ENCODE data around the gene FREY1.

FREY1 gene

DNA sequence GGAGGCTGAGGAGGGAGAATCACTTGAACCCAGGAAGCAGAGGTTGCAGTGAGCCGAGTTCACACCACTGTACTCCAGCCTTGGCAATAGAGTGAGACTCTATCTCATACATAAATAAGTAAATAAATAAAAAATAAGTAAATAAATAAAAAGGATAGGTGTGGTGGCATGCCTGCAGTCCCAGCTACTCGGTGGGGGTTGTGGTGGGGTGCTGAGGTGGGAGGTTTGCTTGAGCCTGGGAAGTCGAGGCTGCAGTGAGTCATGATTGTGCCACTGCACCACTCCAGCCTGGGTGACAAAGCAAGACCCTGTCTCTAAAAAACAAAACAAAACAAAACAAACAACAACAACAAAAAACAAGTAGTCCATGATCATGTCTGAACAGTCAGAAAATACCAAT is 18.5 kb upstream of the FREY1 start:
- H3K18ac ChIP-seq (ENCODE audit: low read depth in 1 of 2, low read length in 2 of 2) = no peak overlapping the region
- H3K27ac ChIP-seq (ENCODE audit: low read length, poor library complexity, severe bottlenecking) = no peak overlapping the region
- peaks cover 23% of the 10 kb centered on the region for H3K4me1 ChIP-seq (ENCODE audit: control insufficient read depth, insufficient read depth, low read depth, low read length)
- H3K14ac ChIP-seq (ENCODE audit: low read length in 2 of 2) = no peak overlapping the region
- no peak overlapping the region for H2BK120ac ChIP-seq (ENCODE audit: low read depth, low read length)
- H3K27me3 ChIP-seq (ENCODE audit: control insufficient read depth in 1 of 2, insufficient read depth in 1 of 2, low read length in 2 of 2) = peaks cover 36 to 50% of the 10 kb centered on the region in 2 experiments
- no peak overlapping the region for H2BK5ac ChIP-seq (ENCODE audit: low read depth, low read length, poor library complexity, severe bottlenecking)
- no peak overlapping the region for H2AK5ac ChIP-seq (ENCODE audit: low read length, severe bottlenecking)
- no peak overlapping the region for H3K23ac ChIP-seq (ENCODE audit: low read length in 2 of 2)
- no peak overlapping the region for H3K4me3 ChIP-seq (ENCODE audit: insufficient read depth in 1 of 2, low read depth in 1 of 2, low read length in 2 of 2)
- DNase-seq = no peak
- WGBS = 79% methylated on average over 2 of the region's 3 CpGs
- no peak overlapping the region for H4K8ac ChIP-seq (ENCODE audit: low read length)
- no peak overlapping the region for H2BK15ac ChIP-seq (ENCODE audit: low read depth, poor library complexity, severe bottlenecking)
- H3K9ac ChIP-seq (ENCODE audit: low read length) = no peak overlapping the region
- no peak overlapping the region for H2AFZ ChIP-seq (ENCODE audit: low read depth, low read length)
- no peak overlapping the region for H3K4me2 ChIP-seq (ENCODE audit: low read length, poor library complexity, severe bottlenecking)
- H2BK12ac ChIP-seq (ENCODE audit: low read length in 2 of 2) = no peak overlapping the region
- no peaks in the 10 kb centered on the region for H3K9me3 ChIP-seq (ENCODE audit: control insufficient read depth, low read length)
- peaks cover 0 to 38% of the 10 kb centered on the region in 2 experiments for H3K36me3 ChIP-seq (ENCODE audit: control insufficient read depth in 1 of 2, insufficient read depth in 2 of 2, low read depth in 1 of 2, low read length in 2 of 2)
- no peak overlapping the region for H4K91ac ChIP-seq (ENCODE audit: low read length)
- H3K79me1 ChIP-seq (replicated peaks; ENCODE audit: low read length, poor library complexity, severe bottlenecking) = peaks cover 2% of the 10 kb centered on the region
- H3K4ac ChIP-seq (ENCODE audit: low read depth in 1 of 2, low read length in 2 of 2) = no peak overlapping the region

DNA sequence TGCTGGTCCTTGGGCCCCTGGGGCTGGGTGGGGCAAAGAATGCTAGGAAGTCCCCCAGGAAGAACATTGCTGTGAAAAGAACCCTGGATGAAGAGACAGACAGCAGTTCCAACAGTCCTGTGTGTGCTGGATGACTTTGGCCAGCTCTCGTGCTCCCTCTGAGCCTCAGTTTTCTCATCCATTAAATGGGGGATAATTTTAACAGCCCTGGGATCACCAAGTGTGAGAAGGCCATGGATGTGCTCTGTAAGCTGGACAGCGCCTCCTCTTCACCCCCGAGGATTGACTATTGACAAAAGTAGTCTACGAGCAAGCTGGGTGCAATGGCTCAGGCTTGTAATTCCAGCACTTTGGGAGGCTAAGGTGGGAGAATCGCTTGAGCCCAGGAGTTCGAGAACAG is 17.9 kb upstream of the FREY1 start:
- Histone ChIP-seq H2BK5ac (ENCODE audit: low read depth, low read length, poor library complexity, severe bottlenecking) (no peak overlapping the region), H2AK5ac (ENCODE audit: low read length, severe bottlenecking) (no peak overlapping the region), H3K27me3 (ENCODE audit: control insufficient read depth in 1 of 2, insufficient read depth in 1 of 2, low read length in 2 of 2) (peaks cover 40 to 50% of the 10 kb centered on the region in 2 experiments), H3K79me1 (replicated peaks; ENCODE audit: low read length, poor library complexity, severe bottlenecking) (no peaks in the 10 kb centered on the region), H3K36me3 (ENCODE audit: control insufficient read depth in 1 of 2, insufficient read depth in 2 of 2, low read depth in 1 of 2, low read length in 2 of 2) (peaks cover 0 to 32% of the 10 kb centered on the region in 2 experiments), H3K4me3 (ENCODE audit: insufficient read depth in 1 of 2, low read depth in 1 of 2, low read length in 2 of 2) (no peak overlapping the region), H2BK15ac (ENCODE audit: low read depth, poor library complexity, severe bottlenecking) (no peak overlapping the region), H3K27ac (ENCODE audit: low read length, poor library complexity, severe bottlenecking) (no peak overlapping the region), H2BK12ac (ENCODE audit: low read length in 2 of 2) (no peak overlapping the region), H3K4ac (ENCODE audit: low read depth in 1 of 2, low read length in 2 of 2) (no peak overlapping the region), H3K9ac (ENCODE audit: low read length) (no peak overlapping the region), H3K23ac (ENCODE audit: low read length in 2 of 2) (no peak overlapping the region), H2BK120ac (ENCODE audit: low read depth, low read length) (no peak overlapping the region), H3K4me2 (ENCODE audit: low read length, poor library complexity, severe bottlenecking) (no peak overlapping the region), H3K4me1 (ENCODE audit: control insufficient read depth, insufficient read depth, low read depth, low read length) (peaks cover 21% of the 10 kb centered on the region), H3K9me3 (ENCODE audit: control insufficient read depth, low read length) (no peaks in the 10 kb centered on the region), H4K8ac (ENCODE audit: low read length) (no peak overlapping the region), H3K14ac (ENCODE audit: low read length in 2 of 2) (no peak overlapping the region), H4K91ac (ENCODE audit: low read length) (no peak overlapping the region), H2AFZ (ENCODE audit: low read depth, low read length) (no peak overlapping the region), H3K18ac (ENCODE audit: low read depth in 1 of 2, low read length in 2 of 2) (no peak overlapping the region)
- WGBS = 88% methylated on average over 6 of the region's 6 CpGs
- no peak for DNase-seq

DNA sequence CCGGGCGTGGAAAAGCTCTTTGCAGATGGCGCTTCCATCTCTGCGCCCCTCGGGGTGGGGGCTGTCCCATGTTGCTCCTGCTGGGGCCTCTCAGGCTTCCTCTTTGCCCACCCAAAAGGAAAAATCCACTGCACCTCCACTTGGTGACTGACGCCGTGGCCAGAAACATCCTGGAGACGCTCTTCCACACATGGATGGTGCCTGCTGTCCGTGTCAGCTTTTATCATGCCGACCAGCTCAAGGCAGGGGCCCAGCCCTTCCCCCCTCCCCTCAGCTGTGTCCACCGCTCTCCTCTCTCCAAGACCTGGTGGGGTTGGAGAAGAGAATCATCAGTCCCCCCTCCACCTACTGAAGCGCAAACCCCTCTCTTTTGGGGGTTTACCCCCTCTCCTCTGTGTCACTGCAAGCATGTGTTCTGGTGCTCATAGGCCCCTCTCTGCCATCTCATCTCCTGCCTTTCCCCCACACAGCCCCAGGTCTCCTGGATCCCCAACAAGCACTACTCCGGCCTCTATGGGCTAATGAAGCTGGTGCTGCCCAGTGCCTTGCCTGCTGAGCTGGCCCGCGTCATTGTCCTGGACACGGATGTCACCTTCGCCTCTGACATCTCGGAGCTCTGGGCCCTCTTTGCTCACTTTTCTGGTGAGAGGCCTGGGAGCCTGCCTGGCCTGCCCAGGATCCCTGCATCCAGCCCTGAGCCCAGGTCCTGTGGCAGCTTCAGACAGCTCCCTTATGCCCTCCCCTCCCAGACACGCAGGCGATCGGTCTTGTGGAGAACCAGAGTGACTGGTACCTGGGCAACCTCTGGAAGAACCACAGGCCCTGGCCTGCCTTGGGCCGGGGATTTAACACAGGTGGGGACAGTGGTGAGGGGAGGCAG is 17.2 kb upstream of the FREY1 start:
- H3K4me3 ChIP-seq (ENCODE audit: insufficient read depth in 1 of 2, low read depth in 1 of 2, low read length in 2 of 2) = no peak overlapping the region
- H3K27ac ChIP-seq (ENCODE audit: low read length, poor library complexity, severe bottlenecking) = no peak overlapping the region
- no peaks in the 10 kb centered on the region for H3K9me3 ChIP-seq (ENCODE audit: control insufficient read depth, low read length)
- H3K4me2 ChIP-seq (ENCODE audit: low read length, poor library complexity, severe bottlenecking) = no peak overlapping the region
- H2BK120ac ChIP-seq (ENCODE audit: low read depth, low read length) = no peak overlapping the region
- no peak for DNase-seq
- H3K14ac ChIP-seq (ENCODE audit: low read length in 2 of 2) = no peak overlapping the region
- no peak overlapping the region for H3K4ac ChIP-seq (ENCODE audit: low read depth in 1 of 2, low read length in 2 of 2)
- peaks cover 21% of the 10 kb centered on the region for H3K4me1 ChIP-seq (ENCODE audit: control insufficient read depth, insufficient read depth, low read depth, low read length)
- H4K8ac ChIP-seq (ENCODE audit: low read length) = no peak overlapping the region
- no peak overlapping the region for H3K23ac ChIP-seq (ENCODE audit: low read length in 2 of 2)
- no peak overlapping the region for H3K9ac ChIP-seq (ENCODE audit: low read length)
- 87% methylated on average over 22 of the region's 22 CpGs for WGBS
- no peak overlapping the region for H2BK5ac ChIP-seq (ENCODE audit: low read depth, low read length, poor library complexity, severe bottlenecking)
- H3K27me3 ChIP-seq (ENCODE audit: control insufficient read depth in 1 of 2, insufficient read depth in 1 of 2, low read length in 2 of 2) = peaks cover 40 to 50% of the 10 kb centered on the region in 2 experiments
- no peak overlapping the region for H2AK5ac ChIP-seq (ENCODE audit: low read length, severe bottlenecking)
- peak overlapping the region; percentile 55 for H2BK15ac ChIP-seq (ENCODE audit: low read depth, poor library complexity, severe bottlenecking)
- H3K79me1 ChIP-seq (replicated peaks; ENCODE audit: low read length, poor library complexity, severe bottlenecking) = no peaks in the 10 kb centered on the region
- H4K91ac ChIP-seq (ENCODE audit: low read length) = no peak overlapping the region
- H3K36me3 ChIP-seq (ENCODE audit: control insufficient read depth in 1 of 2, insufficient read depth in 2 of 2, low read depth in 1 of 2, low read length in 2 of 2) = peaks cover 0 to 26% of the 10 kb centered on the region in 2 experiments
- no peak overlapping the region for H3K18ac ChIP-seq (ENCODE audit: low read depth in 1 of 2, low read length in 2 of 2)
- no peak overlapping the region for H2AFZ ChIP-seq (ENCODE audit: low read depth, low read length)
- H2BK12ac ChIP-seq (ENCODE audit: low read length in 2 of 2) = no peak overlapping the region

DNA sequence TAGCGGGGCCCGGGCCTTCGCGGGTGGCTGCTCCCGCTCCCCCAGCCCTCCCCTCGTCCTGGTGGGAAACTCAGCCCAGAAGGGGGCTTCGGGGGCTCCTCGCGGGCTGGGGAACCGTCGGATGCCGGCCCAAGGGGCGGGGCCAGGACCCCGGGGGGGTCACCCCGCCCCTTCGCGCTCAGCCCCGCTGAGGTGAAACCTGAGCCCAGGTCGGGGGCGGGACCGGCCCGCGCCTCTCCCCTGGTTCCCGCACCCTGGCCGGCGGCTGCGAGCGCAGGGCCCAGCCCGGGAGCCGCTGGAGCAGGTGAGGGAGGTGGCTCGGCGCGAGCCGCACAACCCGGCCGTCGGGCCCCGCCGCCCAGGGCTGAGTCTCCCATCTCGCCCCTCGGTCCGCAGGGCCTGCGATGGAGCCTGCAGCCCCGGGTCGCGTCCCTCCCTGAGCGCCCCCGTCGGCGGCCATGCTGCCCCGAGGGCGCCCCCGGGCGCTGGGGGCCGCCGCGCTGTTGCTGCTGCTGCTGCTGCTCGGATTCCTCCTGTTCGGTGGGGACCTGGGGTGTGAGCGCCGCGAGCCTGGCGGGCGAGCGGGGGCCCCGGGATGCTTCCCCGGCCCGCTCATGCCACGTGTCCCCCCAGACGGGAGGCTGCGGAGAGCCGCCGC is 15.5 kb upstream of the FREY1 start, which contains the start of gene LARGE2:
TSS of gene LARGE2 (plus strand) at position 232 of the 658 bp plus-strand sequence. CDS start at position 459, 227 bp downstream.
- no peak within 1 kb of the TSS for H4K91ac ChIP-seq (ENCODE audit: low read length)
- no peak within 1 kb of the TSS for H4K8ac ChIP-seq (ENCODE audit: low read length)
- H3K27ac ChIP-seq (ENCODE audit: low read length, poor library complexity, severe bottlenecking) = no peak within 1 kb of the TSS
- H2BK15ac ChIP-seq (ENCODE audit: low read depth, poor library complexity, severe bottlenecking) = peak within 1 kb of the TSS; percentile 14
- peak within 1 kb of the TSS in 1 of 2 experiments; percentile 21 for H3K4me3 ChIP-seq (ENCODE audit: insufficient read depth in 1 of 2, low read depth in 1 of 2, low read length in 2 of 2)
- 3% methylated on average over 51 of the region's 73 CpGs for WGBS
- H3K4me1 ChIP-seq (ENCODE audit: control insufficient read depth, insufficient read depth, low read depth, low read length) = peaks cover 25% of the 10 kb centered on the region
- H3K4ac ChIP-seq (ENCODE audit: low read depth in 1 of 2, low read length in 2 of 2) = no peak within 1 kb of the TSS
- peaks cover 0 to 16% of the 10 kb centered on the region in 2 experiments for H3K36me3 ChIP-seq (ENCODE audit: control insufficient read depth in 1 of 2, insufficient read depth in 2 of 2, low read depth in 1 of 2, low read length in 2 of 2)
- no peak within 1 kb of the TSS for H2AFZ ChIP-seq (ENCODE audit: low read depth, low read length)
- H3K9ac ChIP-seq (ENCODE audit: low read length) = no peak within 1 kb of the TSS
- no peak within 1 kb of the TSS for H3K18ac ChIP-seq (ENCODE audit: low read depth in 1 of 2, low read length in 2 of 2)
- peak within 1 kb of the TSS; percentile 60 for H3K4me2 ChIP-seq (ENCODE audit: low read length, poor library complexity, severe bottlenecking)
- H2AK5ac ChIP-seq (ENCODE audit: low read length, severe bottlenecking) = no peak within 1 kb of the TSS
- no peak within 1 kb of the TSS for H2BK120ac ChIP-seq (ENCODE audit: low read depth, low read length)
- H3K79me1 ChIP-seq (replicated peaks; ENCODE audit: low read length, poor library complexity, severe bottlenecking) = no peaks in the 10 kb centered on the region
- H3K14ac ChIP-seq (ENCODE audit: low read length in 2 of 2) = no peak within 1 kb of the TSS
- no peaks in the 10 kb centered on the region for H3K9me3 ChIP-seq (ENCODE audit: control insufficient read depth, low read length)
- no peak within 1 kb of the TSS for H2BK5ac ChIP-seq (ENCODE audit: low read depth, low read length, poor library complexity, severe bottlenecking)
- H3K27me3 ChIP-seq (ENCODE audit: control insufficient read depth in 1 of 2, insufficient read depth in 1 of 2, low read length in 2 of 2) = peaks cover 40 to 50% of the 10 kb centered on the region in 2 experiments
- no peak for DNase-seq
- H3K23ac ChIP-seq (ENCODE audit: low read length in 2 of 2) = peak within 1 kb of the TSS in 1 of 2 experiments; percentile 84
- H2BK12ac ChIP-seq (ENCODE audit: low read length in 2 of 2) = no peak within 1 kb of the TSS
